HL-60 (cell line): Measurements from ENCODE around the gene CREB5.

Experiments used
- DNase-seq, 2 experiments: peaks; one replicate each; pipeline ENCODE4 v3.0.0-alpha.2; 2010 to 2020; ENCODE audit warnings: low read depth in 1 of 2, low spot score in 1 of 2
- H3K27ac ChIP-seq: fragments of 250-450 bp; sonication (Bioruptor Pico); replicated peaks from 2 replicates; pipeline ENCODE4 v1.5.1; 2020; ENCODE audit warnings: mild to moderate bottlenecking, moderate library complexity
- H3K27me3 ChIP-seq: fragments of 250-450 bp; sonication (Bioruptor Pico); 2 replicates; pipeline ENCODE4 v1.5.1; 2021; ENCODE audit warnings: mild to moderate bottlenecking, moderate library complexity; ENCODE audit not compliant: insufficient read depth, poor library complexity, severe bottlenecking
- H3K4me3 ChIP-seq: replicated peaks from 2 replicates; pipeline ENCODE4 v1.5.1; 2011; ENCODE audit warnings: mild to moderate bottlenecking, control low read depth, low read length; ENCODE audit not compliant: insufficient read depth
- GABPA ChIP-seq: IDR thresholded peaks from 2 replicates; pipeline ENCODE4 v1.6.1; 2012; ENCODE audit warnings: low read depth
- POLR2AphosphoS5 ChIP-seq: IDR thresholded peaks from 2 replicates; pipeline ENCODE4 v1.6.1; 2012; ENCODE audit warnings: low read depth
- SPI1 ChIP-seq: IDR thresholded peaks from 2 replicates; pipeline ENCODE4 v1.6.1; 2012; ENCODE audit warnings: low read depth, mild to moderate bottlenecking, borderline replicate concordance
- TF ChIP-seq, protein P1 (sequence below): IDR thresholded peaks from one replicate; pipeline ENCODE4 v1.5.1; 2011; ENCODE audit warnings: low read length, control low read depth, inconsistent platforms; ENCODE audit not compliant: insufficient read depth
- TF ChIP-seq, protein P2 (sequence below): IDR thresholded peaks from 2 replicates; pipeline ENCODE4 v1.6.1; 2012; ENCODE audit warnings: low read depth; ENCODE audit not compliant: insufficient replicate concordance

The CREB5 gene

DNA sequence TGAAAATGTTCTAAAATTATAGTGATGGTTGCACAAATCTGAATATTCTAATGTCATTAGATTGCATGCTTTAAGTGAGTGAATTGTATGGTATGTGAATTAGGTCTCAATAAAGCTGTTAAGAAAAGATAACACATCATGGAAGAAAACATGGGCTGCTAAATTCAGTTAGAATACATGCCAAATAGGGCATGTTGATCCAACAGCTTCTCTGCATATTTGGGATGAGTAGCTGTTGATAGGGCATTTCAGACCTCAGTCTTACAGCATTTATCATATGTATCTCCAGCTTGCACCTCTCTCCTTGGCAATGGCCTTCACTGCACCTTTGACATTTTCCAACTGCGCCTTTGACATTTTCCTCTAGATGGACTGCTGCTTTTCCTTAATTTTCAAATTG lies 13.2 kb downstream of the CREB5 start:
- no peak overlapping the region for H3K4me3 ChIP-seq
- peaks cover 4% of the 10 kb centered on the region for H3K27me3 ChIP-seq
- H3K27ac ChIP-seq = no peak overlapping the region
- TF ChIP-seq, protein P1, sequence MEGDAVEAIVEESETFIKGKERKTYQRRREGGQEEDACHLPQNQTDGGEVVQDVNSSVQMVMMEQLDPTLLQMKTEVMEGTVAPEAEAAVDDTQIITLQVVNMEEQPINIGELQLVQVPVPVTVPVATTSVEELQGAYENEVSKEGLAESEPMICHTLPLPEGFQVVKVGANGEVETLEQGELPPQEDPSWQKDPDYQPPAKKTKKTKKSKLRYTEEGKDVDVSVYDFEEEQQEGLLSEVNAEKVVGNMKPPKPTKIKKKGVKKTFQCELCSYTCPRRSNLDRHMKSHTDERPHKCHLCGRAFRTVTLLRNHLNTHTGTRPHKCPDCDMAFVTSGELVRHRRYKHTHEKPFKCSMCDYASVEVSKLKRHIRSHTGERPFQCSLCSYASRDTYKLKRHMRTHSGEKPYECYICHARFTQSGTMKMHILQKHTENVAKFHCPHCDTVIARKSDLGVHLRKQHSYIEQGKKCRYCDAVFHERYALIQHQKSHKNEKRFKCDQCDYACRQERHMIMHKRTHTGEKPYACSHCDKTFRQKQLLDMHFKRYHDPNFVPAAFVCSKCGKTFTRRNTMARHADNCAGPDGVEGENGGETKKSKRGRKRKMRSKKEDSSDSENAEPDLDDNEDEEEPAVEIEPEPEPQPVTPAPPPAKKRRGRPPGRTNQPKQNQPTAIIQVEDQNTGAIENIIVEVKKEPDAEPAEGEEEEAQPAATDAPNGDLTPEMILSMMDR = no peak
- TF ChIP-seq, protein P2, sequence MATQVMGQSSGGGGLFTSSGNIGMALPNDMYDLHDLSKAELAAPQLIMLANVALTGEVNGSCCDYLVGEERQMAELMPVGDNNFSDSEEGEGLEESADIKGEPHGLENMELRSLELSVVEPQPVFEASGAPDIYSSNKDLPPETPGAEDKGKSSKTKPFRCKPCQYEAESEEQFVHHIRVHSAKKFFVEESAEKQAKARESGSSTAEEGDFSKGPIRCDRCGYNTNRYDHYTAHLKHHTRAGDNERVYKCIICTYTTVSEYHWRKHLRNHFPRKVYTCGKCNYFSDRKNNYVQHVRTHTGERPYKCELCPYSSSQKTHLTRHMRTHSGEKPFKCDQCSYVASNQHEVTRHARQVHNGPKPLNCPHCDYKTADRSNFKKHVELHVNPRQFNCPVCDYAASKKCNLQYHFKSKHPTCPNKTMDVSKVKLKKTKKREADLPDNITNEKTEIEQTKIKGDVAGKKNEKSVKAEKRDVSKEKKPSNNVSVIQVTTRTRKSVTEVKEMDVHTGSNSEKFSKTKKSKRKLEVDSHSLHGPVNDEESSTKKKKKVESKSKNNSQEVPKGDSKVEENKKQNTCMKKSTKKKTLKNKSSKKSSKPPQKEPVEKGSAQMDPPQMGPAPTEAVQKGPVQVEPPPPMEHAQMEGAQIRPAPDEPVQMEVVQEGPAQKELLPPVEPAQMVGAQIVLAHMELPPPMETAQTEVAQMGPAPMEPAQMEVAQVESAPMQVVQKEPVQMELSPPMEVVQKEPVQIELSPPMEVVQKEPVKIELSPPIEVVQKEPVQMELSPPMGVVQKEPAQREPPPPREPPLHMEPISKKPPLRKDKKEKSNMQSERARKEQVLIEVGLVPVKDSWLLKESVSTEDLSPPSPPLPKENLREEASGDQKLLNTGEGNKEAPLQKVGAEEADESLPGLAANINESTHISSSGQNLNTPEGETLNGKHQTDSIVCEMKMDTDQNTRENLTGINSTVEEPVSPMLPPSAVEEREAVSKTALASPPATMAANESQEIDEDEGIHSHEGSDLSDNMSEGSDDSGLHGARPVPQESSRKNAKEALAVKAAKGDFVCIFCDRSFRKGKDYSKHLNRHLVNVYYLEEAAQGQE = no peak
- TF ChIP-seq POLR2AphosphoS5 (no peak), SPI1 (no peak), GABPA (no peak)
- DNase-seq = no peak

DNA sequence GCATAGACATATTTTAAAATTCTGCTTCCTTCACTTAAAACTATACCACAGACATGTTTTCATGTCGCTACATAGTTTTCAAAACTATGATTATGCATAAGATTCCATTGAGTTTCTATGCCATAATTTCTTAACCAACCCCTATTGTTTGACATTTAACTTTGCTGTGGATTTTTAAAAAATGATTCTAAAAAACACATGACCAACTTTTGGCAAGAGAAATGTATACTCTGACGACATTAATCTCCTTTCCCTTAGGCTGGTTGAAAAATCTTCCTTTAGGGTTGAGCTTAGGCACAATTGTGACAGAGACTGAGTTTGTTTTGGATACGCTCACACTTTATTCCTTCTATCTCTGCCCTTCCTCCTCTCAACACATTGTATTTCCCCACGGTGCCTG lies 14.9 kb downstream of the CREB5 start:
- DNase-seq = no peak
- peaks cover 4% of the 10 kb centered on the region for H3K27me3 ChIP-seq
- H3K4me3 ChIP-seq = no peak overlapping the region
- no peak for TF ChIP-seq GABPA
- no peak for TF ChIP-seq SPI1
- no peak for TF ChIP-seq POLR2AphosphoS5
- TF ChIP-seq, protein P2 = no peak
- TF ChIP-seq, protein P1 = no peak
- H3K27ac ChIP-seq = no peak overlapping the region

DNA sequence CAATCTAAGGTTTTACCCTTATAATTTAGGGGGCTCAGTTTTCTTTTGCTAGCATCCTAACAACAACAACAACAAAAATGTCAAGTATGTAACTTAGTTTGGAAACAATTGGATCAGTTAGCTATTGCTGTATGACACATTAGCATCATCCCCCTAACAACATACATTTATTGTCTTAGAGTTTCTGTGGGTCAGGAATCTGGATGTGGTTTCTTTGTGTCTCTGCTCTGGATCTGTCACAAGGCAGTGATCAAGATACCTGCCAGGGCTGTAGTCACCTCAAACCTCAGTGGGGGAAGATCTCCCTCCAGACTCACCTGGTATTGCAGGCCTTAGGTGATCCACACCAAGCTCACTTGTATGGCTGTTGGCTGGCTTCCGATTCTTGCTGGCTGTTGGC lies 18.3 kb downstream of the CREB5 start:
- TF ChIP-seq GABPA = no peak
- TF ChIP-seq, protein P1 = no peak
- no peak for TF ChIP-seq SPI1
- TF ChIP-seq POLR2AphosphoS5 = no peak
- TF ChIP-seq, protein P2 = no peak
- Histone ChIP-seq H3K4me3 (no peak overlapping the region), H3K27ac (no peak overlapping the region), H3K27me3 (peaks cover 21% of the 10 kb centered on the region)
- no peak for DNase-seq
